HL-60 (cell line): ENCODE results near the gene UGT2B10.

Source experiments
- DNase-seq, 2 experiments: peaks; one replicate each; pipeline ENCODE4 v3.0.0-alpha.2; 2010 to 2020; ENCODE audit warnings: low read depth in 1 of 2, low spot score in 1 of 2
- H3K27ac ChIP-seq: fragments of 250-450 bp; sonication (Bioruptor Pico); replicated peaks from 2 replicates; pipeline ENCODE4 v1.5.1; 2020; ENCODE audit warnings: mild to moderate bottlenecking, moderate library complexity
- H3K27me3 ChIP-seq: fragments of 250-450 bp; sonication (Bioruptor Pico); 2 replicates; pipeline ENCODE4 v1.5.1; 2021; ENCODE audit warnings: mild to moderate bottlenecking, moderate library complexity; ENCODE audit not compliant: insufficient read depth, poor library complexity, severe bottlenecking
- H3K4me3 ChIP-seq: replicated peaks from 2 replicates; pipeline ENCODE4 v1.5.1; 2011; ENCODE audit warnings: mild to moderate bottlenecking, control low read depth, low read length; ENCODE audit not compliant: insufficient read depth
- CTCF ChIP-seq: IDR thresholded peaks from one replicate; pipeline ENCODE4 v1.5.1; 2011; ENCODE audit warnings: low read length, control low read depth, inconsistent platforms; ENCODE audit not compliant: insufficient read depth
- GABPA ChIP-seq: IDR thresholded peaks from 2 replicates; pipeline ENCODE4 v1.6.1; 2012; ENCODE audit warnings: low read depth
- POLR2AphosphoS5 ChIP-seq: IDR thresholded peaks from 2 replicates; pipeline ENCODE4 v1.6.1; 2012; ENCODE audit warnings: low read depth
- SPI1 ChIP-seq: IDR thresholded peaks from 2 replicates; pipeline ENCODE4 v1.6.1; 2012; ENCODE audit warnings: low read depth, mild to moderate bottlenecking, borderline replicate concordance
- TF ChIP-seq, protein P1 (sequence below): IDR thresholded peaks from 2 replicates; pipeline ENCODE4 v1.6.1; 2012; ENCODE audit warnings: low read depth; ENCODE audit not compliant: insufficient replicate concordance

Gene UGT2B10

GRCh38 chr4:68864438-68865187 is 48.8 kb downstream of the UGT2B10 start:
- Histone ChIP-seq H3K27me3 (no peaks in the 10 kb centered on the region), H3K4me3 (no peak overlapping the region), H3K27ac (peak overlapping the region; percentile 71)
- peak; percentile 17 to 85 for DNase-seq
- TF ChIP-seq SPI1 = no peak
- TF ChIP-seq POLR2AphosphoS5 = peak; percentile 70

GRCh38 chr4:68865188-68865638 is 49.4 kb downstream of the UGT2B10 start:
- Histone ChIP-seq H3K4me3 (no peak overlapping the region), H3K27ac (peak overlapping the region; percentile 47), H3K27me3 (no peaks in the 10 kb centered on the region)
- TF ChIP-seq CTCF = no peak
- TF ChIP-seq, protein P1, sequence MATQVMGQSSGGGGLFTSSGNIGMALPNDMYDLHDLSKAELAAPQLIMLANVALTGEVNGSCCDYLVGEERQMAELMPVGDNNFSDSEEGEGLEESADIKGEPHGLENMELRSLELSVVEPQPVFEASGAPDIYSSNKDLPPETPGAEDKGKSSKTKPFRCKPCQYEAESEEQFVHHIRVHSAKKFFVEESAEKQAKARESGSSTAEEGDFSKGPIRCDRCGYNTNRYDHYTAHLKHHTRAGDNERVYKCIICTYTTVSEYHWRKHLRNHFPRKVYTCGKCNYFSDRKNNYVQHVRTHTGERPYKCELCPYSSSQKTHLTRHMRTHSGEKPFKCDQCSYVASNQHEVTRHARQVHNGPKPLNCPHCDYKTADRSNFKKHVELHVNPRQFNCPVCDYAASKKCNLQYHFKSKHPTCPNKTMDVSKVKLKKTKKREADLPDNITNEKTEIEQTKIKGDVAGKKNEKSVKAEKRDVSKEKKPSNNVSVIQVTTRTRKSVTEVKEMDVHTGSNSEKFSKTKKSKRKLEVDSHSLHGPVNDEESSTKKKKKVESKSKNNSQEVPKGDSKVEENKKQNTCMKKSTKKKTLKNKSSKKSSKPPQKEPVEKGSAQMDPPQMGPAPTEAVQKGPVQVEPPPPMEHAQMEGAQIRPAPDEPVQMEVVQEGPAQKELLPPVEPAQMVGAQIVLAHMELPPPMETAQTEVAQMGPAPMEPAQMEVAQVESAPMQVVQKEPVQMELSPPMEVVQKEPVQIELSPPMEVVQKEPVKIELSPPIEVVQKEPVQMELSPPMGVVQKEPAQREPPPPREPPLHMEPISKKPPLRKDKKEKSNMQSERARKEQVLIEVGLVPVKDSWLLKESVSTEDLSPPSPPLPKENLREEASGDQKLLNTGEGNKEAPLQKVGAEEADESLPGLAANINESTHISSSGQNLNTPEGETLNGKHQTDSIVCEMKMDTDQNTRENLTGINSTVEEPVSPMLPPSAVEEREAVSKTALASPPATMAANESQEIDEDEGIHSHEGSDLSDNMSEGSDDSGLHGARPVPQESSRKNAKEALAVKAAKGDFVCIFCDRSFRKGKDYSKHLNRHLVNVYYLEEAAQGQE = no peak
- no peak; the same call in 1 of the 2 replicates for TF ChIP-seq SPI1
- no peak for TF ChIP-seq GABPA
- no peak for TF ChIP-seq POLR2AphosphoS5
- DNase-seq = no peak

- Histone ChIP-seq H3K27me3 (no peaks in the 10 kb centered on the region), H3K27ac (peak overlapping the region; percentile 47), H3K4me3 (no peak overlapping the region)
- TF ChIP-seq CTCF = no peak
- TF ChIP-seq SPI1 = peak; percentile 24; the same call in 1 of the 2 replicates
- no peak for TF ChIP-seq GABPA
- no peak for DNase-seq
These were observed 50.0 kb downstream of the UGT2B10 start for GRCh38 chr4:68865760-68866159.

DNA sequence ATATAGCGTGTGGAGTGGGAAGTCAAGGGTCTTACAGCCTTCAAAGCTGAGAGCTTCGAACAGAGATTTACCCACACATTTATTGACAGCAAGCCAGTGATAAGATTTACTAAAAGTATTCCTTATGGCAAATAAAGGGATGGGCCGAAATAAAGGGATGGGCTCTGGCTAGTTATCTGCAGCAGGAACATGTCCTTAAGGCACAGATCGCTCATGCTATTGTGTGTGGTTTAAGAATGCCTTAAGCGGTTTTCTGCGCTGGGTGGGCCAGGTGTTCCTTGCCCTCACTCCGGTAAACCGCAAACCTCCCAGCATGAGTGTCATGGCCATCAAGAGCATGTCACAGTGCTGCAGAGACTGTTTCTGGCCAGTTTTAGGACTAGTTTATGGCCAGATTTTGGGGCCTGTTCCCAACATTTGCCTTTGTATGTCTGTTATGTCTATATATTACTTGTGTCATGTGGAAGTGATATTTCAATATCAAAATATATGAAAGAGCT is 53.5 kb downstream of the UGT2B10 start:
- Histone ChIP-seq H3K27ac (no peak overlapping the region), H3K27me3 (no peaks in the 10 kb centered on the region), H3K4me3 (no peak overlapping the region)
- TF ChIP-seq, protein P1 = no peak
- no peak for TF ChIP-seq POLR2AphosphoS5
- TF ChIP-seq SPI1 = no peak
- no peak for TF ChIP-seq CTCF
- no peak for TF ChIP-seq GABPA
- no peak for DNase-seq
